ENCODE results near the gene TCF7.

The TCF7 gene

GRCh38 chr5:134114886-134115805, 665 bp downstream of the TCF7 start:
- no peak for DNase-seq

DNA sequence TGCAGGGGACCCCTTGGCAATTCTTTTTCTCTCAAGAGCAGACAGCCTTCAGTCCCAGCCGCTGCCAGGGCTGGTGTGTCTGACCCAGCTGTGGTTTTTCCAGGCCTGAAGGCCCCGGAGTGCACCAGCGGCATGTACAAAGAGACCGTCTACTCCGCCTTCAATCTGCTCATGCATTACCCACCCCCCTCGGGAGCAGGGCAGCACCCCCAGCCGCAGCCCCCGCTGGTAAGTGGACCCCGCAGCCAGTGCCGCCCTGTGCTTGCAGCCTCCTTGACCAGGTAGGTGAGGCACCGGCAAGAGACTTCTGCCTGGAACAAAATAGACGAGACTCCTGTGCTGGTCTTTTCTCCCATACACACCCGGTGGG, 1.3 kb downstream of the TCF7 start:
- no peak for DNase-seq

DNA sequence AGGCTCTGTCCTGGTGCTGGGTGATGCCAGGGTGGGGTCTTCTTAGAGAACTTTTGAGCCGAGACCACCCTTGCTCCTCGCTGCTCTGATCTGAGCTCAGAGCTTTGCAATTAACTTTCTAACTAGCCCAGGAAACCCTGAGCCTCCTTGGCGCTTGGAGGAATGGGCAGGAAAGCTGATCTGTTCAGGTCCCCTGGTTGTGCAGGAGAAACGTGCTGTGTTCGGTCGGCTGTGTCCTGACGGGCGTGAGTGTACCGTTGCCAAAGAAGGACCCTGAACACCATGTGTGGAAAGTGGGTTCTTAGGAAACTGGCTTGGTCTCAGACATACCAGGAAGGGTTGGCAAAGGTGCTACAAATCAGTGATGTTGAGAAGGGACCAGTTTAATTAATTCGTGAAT, 1.8 kb downstream of the TCF7 start:
- DNase-seq: no peak

- DNase-seq: no peak
Observed at GRCh38 chr5:134116789-134117761, 2.6 kb downstream of the TCF7 start.

DNA sequence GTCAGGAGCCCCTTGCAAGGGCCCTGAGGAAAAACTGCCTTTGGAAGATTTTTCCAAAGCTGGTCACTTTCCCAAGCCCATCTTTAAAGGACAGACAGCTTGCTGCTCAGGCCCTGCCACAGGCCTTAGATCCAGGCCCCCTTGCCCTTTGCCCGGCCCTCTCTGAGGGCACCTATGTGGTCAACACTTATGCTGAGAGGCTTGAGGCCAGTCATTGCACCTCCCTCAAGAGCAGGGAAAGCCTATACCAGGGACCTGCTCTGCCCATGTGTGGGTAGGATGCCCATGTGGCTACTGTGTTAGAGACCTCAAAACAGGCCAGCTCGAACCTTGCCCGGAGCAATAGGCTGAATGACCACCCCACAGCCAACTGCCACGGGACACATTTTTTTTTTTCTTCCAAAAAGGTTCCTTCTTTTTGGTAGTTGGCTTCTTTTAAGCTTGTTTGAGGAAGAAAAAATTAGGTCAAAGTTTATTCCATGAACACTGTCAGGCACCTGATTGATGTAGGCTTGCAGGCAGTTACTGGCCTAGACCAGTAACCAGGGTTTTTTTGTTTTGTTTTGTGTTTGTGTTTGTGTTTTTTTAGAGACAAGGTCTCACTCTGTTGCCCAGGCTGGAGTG, 3.8 kb downstream of the TCF7 start:
- no peak for DNase-seq

- DNase-seq: no peak
Observed at GRCh38 chr5:134119720-134120119, 5.2 kb downstream of the TCF7 start.

- no peak for DNase-seq
Observed at GRCh38 chr5:134120386-134121138, 6.1 kb downstream of the TCF7 start.

DNA sequence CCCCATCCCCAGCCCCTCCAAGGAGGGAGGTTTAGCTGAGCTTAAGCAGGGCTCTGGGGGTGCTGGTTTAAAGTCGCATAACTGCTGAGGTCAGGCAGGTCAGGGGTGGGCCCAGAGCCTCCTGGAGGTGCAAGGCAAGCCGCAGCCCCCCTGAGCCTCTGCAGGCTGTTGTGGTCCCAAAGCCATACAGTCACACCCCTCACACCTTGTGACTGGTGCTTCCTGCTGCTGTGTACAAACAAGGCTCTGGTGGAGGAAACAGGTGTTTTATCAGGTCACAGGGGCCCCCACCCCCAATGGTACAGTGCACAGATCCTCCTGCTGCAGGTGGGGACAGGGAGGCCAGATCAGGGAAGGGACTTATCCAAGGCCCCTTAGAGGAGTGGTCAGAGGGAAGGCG, 8.0 kb downstream of the TCF7 start:
- DNase-seq: no peak

GRCh38 chr5:134123360-134123759, 8.9 kb downstream of the TCF7 start:
- no peak for DNase-seq

DNA sequence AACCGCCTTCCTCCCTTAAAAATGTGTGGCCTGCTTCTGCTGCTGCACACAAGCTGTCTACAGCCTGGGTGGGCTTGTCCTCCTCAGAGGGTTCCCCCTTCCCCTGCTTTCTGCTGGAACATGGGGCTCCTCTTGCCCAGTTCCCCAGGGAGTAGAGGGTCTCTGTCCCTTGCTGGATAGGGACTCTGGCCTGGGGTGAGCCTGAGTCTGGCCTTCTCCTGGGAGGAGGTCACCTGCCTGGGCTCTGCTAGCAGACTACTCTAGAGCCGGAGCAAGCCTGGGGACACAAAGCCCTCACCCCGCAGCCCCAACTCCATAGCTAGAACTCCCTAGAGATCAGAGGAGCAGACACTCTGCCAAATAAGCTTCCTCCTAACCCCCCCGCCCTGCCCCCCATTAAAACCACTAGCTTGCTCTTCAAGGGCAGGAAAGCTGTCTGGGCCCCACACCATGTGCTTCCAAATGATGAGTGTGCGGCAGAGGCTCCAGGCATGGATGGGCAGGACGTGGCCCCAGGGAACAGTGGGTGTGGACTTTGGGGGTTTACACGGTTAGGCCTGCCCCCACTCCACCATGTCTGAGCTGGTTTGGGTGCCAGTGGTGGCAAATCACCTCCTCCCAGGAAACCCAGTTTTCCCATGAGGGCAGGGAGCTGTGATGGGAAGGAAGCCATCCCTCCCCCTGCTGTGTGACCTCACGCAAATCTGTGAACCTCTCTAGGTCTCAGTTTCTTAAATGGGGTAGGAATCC, 10.0 kb downstream of the TCF7 start:
- peak; percentile 83 for DNase-seq

DNA sequence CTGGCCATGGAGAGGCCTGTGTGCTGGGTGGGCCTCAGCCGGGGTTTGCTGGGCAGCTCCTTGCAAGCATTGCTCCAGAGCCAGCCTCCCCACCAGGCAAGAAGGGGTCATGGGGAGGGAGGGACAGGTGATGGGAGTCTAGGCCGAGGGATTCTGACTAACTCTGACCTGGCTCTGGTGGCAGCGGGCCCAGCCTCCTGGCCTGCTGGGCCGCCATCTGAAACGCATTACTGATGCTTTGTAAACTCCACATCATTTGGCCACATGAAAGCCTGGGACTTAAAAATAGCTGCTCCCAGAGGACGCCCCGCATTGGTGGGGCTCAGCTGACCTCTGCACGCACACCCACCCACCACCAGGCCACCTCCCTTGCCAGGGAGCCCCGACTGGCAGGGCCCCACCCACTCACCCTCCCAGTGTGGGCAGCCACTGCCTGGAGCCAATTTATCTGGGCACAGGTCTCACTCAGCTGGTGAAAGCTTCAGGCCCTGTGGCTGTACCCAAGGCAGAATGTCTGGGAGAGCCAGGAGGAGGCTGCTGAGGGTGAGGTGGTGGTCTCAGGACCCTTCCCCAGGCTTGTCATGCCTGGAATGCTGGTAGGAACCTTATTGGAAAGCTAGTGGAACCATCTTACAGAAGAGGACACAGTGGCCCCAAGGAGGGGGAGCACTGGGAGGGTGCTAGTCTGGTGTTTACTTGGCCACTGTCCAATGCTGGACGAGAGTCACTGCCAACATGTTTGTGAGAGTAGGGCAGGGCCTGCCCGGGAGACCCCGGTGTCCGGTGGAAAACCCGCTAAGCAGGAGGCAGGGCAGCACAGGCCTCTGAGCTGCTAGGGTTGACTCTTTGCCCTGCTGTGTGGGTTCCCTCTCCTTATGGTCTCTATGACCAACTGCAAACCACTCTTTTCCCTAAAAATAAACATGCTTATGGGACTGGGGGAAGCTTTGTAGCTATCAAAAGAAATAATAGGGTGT, 10.8 kb downstream of the TCF7 start:
- DNase-seq: peak; percentile 88

DNA sequence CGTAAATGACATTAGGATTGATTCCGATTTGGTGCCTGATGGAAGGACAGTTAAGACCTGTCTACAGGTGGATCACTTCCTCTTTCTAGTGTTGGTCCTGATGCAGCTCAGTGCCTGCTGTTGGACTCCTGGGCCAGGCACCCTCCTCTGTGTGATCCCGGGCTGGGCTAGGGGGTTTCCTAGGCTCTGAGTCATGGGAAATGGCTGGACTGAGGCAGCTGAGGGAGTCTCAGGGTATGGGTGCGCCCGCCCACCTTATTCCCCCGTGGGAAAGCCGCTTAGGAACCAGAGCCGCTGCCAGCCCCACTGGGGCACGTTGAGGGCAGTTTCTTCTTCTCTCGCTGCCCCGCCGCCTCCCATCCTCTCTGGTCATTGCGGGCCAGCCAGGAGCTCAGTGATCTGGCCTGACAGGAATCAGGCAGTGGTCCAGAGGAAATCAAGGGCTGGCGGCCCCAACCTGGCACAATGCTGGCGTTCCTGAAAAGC, 12.9 kb downstream of the TCF7 start:
- no peak for DNase-seq

- no peak for DNase-seq
Observed at GRCh38 chr5:134127988-134128647, 13.6 kb downstream of the TCF7 start.

- no peak for DNase-seq
Observed at GRCh38 chr5:134128648-134128995, 14.1 kb downstream of the TCF7 start.

DNA sequence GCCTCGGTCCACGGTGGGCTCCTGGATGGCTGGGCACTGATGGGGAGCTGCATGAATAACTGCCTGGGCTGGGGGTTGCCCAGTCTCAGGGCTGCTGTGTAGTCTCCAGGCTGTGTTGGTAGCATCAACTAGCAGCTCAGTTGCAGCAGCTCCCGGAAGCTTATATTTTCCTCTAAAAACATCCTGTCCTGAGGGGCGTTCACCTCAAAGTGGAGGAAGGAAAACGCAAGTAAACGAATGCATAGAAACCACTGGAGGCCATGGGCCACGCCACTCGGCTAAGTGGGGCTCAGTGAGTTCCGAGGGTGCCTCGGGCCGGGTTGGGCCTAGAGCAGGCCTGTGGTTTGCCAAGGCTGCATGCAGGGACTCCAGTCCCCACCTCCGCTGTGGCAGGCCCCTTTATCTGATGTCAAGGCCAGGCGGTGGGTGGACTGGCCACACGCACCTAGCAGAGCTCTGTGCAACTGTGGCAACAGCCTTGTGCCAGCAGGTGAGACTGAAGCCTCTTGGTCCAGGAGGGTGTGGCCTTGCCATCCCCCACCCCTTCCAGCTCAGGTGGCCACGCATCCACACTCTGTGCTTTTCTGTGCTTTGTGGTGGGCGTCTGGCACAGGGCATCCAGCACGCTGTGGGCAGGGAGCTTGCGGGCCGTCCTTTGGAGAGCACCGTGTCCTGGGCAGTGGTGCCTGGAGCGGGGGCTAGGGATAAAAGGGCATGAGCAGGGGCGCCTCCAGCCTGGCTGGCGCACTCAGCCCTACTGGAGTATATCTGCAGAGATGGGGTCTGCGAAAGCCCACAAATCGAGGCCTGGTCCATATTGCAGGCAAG, 15.1 kb downstream of the TCF7 start:
- DNase-seq: no peak

DNA sequence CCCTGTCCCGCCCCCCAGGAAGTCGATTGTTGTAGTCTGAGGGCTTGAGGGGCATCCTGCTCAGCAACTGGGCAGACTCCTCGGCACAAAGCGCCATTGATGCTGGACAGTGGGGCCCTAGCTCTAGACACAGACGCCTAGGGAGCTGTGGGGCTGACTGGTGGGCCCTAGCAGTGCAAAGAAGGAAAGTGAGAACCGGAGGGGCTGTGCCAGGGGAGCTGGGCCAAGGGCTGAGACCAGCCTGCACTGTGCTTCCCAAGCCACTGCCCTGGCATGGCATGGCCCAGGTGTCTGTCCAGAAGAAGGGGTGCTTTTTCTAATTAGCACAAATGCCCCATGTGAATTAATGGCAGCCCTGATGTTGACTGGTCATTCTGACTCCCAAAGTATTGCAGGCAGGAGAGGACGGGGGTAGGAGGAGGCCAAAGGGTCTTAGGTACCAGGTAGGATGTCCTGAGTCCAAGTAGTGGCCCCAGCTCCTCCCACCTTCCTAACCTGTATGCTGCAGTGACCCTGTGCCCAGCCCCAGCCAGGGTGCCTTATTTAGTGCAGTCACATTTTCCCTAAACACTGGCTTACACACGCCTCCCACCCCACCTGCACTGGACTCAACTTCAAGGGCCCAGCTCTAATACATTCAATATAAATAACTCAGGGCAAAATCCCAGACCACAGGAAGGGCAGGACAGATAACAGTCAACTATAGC, 15.9 kb downstream of the TCF7 start:
- DNase-seq: no peak

DNA sequence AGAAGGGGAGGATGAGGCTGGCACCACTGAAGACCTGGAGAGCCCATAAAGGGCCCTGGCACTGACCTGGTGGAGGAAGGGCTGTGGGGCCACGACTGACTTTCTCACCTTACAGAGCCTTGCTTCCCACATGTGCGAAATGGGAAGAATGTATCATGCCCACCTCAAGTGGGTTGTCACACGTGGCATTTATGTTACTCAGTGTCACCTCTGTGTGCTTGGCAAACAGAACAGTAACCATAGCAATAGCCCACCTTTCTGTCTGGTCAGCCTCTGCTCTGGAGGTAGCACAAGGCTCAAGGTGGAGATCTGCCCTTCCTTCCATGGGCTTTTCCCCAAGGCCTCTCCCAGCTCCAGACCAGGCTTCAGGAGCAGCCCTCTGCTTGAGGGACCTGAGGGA, 16.7 kb downstream of the TCF7 start:
- DNase-seq: no peak
